Type B pancreatic cell (in vitro differentiated cells): ENCODE measurements around the gene KIF26B. TPM values are rescaled to one million over a fixed set of nuclear protein-coding genes. Genes with fewer than 3 reads are reported as not detected.

Source experiments
- DNase-seq: peaks from one replicate; pipeline ENCODE4 v3.0.0; 2021; ENCODE audit warnings: mixed read lengths; ENCODE audit not compliant: unreplicated experiment; ENCODE audit errors: extremely low spot score
- H3K27ac Mint-ChIP-seq: 2 replicates; pipeline ENCODE4 v1.8.0; 2021; ENCODE audit warnings: mild to moderate bottlenecking, mixed read lengths
- H3K27me3 Mint-ChIP-seq: 2 replicates; pipeline ENCODE4 v1.8.0; 2021; ENCODE audit warnings: mixed read lengths
- H3K36me3 Mint-ChIP-seq: 2 replicates; pipeline ENCODE4 v1.8.0; 2021; ENCODE audit warnings: mixed read lengths
- H3K4me1 Mint-ChIP-seq: one replicate; pipeline ENCODE4 v1.8.0; 2021; ENCODE audit warnings: mixed read lengths; ENCODE audit not compliant: unreplicated experiment
- H3K4me3 Mint-ChIP-seq: 2 replicates; pipeline ENCODE4 v1.8.0; 2021; ENCODE audit warnings: mild to moderate bottlenecking, mixed read lengths
- H3K9me3 Mint-ChIP-seq: 2 replicates; pipeline ENCODE4 v1.8.0; 2021; ENCODE audit warnings: mixed read lengths
- total RNA-seq: library from RNA; stranded (reverse); gene quantifications from 2 replicates; pipeline ENCODE4 v1.2.1, GENCODE V29; 2021; ENCODE audit warnings: low replicate concordance
- TF ChIP-seq, protein P1 (sequence below): fragments of 200-600 bp; sonication (generic); conservative IDR thresholded peaks from 2 replicates; pipeline ENCODE4 v1.5.0; 2021; ENCODE audit warnings: antibody characterized with exemption, mild to moderate bottlenecking

KIF26B gene
- total RNA-seq, 1 donor from 2014 or later: 22.1 TPM

DNA sequence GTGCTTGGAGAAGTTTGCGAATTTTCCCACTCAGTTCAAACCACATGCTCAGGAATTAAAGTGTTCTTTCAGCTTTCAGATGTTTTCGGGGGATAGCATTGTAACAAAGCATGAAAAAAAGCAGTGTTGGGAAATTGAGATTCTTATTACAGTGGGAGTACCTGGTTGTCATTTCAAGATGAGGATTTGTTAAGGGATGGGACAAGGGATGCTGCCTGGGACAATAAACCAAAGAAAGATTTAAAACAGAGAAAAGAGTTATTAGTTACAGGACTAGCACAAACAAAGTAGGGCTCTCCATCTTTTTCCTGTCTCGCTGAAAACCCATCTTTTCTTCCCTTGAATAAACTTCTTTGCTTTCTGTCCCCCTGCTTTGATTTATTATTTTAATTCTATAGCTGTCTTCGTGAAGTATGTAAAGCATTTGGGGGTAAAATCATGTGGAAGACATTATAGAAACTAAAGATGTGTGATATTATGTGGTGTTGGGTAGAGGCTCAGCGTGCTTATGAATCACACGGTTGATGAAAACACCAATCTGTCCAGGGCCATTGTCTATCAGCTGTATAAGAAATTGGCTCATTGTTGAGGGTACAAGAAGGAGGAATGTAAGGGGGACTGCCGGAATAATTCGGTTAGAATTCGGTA is 277.6 kb downstream of the KIF26B start:
- Mint-ChIP-seq H3K4me1 (peaks cover 24% of the 10 kb centered on the region), H3K27me3 (no peaks in the 10 kb centered on the region), H3K4me3 (no peak overlapping the region), H3K36me3 (peaks cover 8% of the 10 kb centered on the region), H3K27ac (no peak overlapping the region), H3K9me3 (no peaks in the 10 kb centered on the region)
- TF ChIP-seq, protein P1, sequence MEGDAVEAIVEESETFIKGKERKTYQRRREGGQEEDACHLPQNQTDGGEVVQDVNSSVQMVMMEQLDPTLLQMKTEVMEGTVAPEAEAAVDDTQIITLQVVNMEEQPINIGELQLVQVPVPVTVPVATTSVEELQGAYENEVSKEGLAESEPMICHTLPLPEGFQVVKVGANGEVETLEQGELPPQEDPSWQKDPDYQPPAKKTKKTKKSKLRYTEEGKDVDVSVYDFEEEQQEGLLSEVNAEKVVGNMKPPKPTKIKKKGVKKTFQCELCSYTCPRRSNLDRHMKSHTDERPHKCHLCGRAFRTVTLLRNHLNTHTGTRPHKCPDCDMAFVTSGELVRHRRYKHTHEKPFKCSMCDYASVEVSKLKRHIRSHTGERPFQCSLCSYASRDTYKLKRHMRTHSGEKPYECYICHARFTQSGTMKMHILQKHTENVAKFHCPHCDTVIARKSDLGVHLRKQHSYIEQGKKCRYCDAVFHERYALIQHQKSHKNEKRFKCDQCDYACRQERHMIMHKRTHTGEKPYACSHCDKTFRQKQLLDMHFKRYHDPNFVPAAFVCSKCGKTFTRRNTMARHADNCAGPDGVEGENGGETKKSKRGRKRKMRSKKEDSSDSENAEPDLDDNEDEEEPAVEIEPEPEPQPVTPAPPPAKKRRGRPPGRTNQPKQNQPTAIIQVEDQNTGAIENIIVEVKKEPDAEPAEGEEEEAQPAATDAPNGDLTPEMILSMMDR: no peak
- no peak for DNase-seq

DNA sequence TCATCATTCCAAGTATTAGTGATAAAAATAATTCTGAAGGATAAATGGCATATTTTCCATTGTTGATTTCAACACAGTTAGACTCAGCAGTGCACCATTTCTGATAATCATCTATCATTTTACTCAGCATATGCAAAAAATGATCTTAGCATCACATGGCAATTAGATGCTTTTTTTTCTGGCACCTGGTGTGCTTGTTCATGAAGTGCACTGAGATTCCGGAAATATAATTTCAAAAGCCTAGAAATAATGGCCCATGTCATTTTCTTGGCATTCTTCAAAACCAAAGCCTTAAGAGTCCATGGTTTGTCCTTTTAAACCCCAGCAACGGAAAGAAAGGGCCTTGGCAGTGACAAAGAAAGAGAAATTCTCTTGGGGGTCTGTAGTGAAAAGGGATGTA is 278.8 kb downstream of the KIF26B start:
- Mint-ChIP-seq H3K36me3 (peaks cover 8% of the 10 kb centered on the region), H3K27me3 (no peaks in the 10 kb centered on the region), H3K4me1 (peaks cover 15% of the 10 kb centered on the region), H3K4me3 (no peak overlapping the region), H3K9me3 (no peaks in the 10 kb centered on the region), H3K27ac (no peak overlapping the region)
- DNase-seq: no peak
- TF ChIP-seq, protein P1: no peak

DNA sequence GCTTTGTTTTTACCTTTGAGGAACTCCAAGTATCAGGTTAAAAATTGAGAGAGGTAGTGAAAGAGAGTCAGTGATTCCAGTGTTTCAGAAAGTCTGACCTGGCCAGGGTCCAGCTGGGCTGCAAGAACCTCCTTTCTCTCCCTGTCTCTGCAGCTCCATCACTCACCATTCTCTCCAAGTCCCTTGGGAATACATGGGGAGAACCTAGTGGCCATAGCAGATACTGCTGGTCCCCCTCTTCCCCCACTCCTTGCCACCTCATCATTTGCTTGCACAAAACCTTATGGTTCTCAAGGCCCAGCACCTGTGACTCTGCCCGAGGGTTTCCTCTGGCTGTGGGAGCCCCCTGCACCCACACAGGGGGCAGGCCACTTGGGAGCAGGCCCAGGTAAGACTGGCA is 279.5 kb downstream of the KIF26B start:
- Mint-ChIP-seq H3K4me1 (peaks cover 8% of the 10 kb centered on the region), H3K27me3 (no peaks in the 10 kb centered on the region), H3K27ac (no peak overlapping the region), H3K36me3 (peaks cover 8% of the 10 kb centered on the region), H3K9me3 (no peaks in the 10 kb centered on the region), H3K4me3 (no peak overlapping the region)
- TF ChIP-seq, protein P1: no peak
- DNase-seq: no peak

DNA sequence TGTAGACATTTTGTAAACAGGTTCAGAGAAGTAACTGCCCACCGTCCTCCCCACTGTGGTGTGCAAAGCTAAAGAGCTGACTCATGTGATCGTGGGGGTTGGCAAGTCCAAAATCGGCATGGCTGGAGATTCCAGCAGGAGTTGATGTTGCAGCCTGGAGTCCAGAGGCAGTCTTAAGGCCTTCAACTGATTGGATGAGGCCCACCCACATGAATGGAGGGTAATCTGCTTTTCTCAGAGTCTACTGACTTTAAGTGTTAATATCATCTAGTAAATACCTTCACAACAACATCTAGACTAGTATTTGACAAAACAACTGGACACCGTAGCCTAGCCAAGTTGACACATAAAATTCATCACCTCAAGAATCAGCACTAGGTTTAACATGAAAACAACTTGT is 281.6 kb downstream of the KIF26B start:
- H3K36me3 Mint-ChIP-seq: peaks cover 9% of the 10 kb centered on the region
- DNase-seq: no peak
- peaks cover 6% of the 10 kb centered on the region for H3K27me3 Mint-ChIP-seq
- H3K27ac Mint-ChIP-seq: no peak overlapping the region
- TF ChIP-seq, protein P1: no peak
- peaks cover 9% of the 10 kb centered on the region for H3K4me1 Mint-ChIP-seq
- no peak overlapping the region for H3K4me3 Mint-ChIP-seq
- H3K9me3 Mint-ChIP-seq: no peaks in the 10 kb centered on the region

DNA sequence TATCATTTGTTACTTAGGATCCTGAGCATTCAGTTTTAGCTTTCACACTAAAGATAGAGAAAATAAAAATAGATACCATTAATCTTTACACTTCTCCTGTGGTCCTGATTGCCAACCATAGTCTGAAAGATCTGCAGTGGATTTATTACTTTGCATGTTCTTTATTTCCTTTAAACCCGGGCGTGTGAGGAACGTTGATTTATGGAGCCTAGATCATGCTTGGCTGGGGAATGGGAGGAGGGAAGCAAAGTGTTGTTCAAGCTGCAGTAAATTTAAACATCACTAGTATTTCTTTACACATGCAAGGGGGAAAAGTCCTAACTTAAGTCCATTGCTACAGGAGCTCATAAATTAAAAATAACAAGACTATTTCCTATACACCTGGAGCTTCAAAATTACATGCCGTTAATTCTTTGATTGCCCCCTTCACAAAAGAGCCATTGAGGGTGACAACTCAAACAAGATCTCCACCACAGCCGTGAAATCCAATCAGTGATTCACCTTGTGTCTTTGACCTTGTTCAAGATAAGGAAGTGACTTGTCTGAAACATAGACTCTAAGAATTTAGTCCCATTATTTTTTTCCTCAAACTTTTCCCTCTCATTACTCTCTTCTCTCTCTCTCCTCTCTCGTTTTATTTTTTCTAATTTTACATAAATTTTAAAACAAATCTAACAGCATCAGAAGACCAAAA is 282.7 kb downstream of the KIF26B start:
- DNase-seq: no peak
- TF ChIP-seq, protein P1: no peak
- Mint-ChIP-seq H3K4me1 (peaks cover 8% of the 10 kb centered on the region), H3K9me3 (no peaks in the 10 kb centered on the region), H3K27me3 (peaks cover 10% of the 10 kb centered on the region), H3K4me3 (no peak overlapping the region), H3K27ac (no peak overlapping the region), H3K36me3 (peaks cover 9% of the 10 kb centered on the region)
